Femur (tissue), 1 donor: Measurements from ENCODE around the gene ZBTB7A.
"Not testable (repeated sequence)": the region's sequence is repeated elsewhere in the genome, so short reads cannot be mapped to it uniquely, and the experiment has no call there.

Experiments used
- DNase-seq: peaks from one replicate; pipeline ENCODE4 v3.0.0-alpha.2; 2017

Gene ZBTB7A

GRCh38 chr19:4013886-4014540 is 52.7 kb downstream of the ZBTB7A start:
- DNase-seq = no peak

- DNase-seq = no peak
Observed at GRCh38 chr19:4012975-4013634, 53.6 kb downstream of the ZBTB7A start.

DNA sequence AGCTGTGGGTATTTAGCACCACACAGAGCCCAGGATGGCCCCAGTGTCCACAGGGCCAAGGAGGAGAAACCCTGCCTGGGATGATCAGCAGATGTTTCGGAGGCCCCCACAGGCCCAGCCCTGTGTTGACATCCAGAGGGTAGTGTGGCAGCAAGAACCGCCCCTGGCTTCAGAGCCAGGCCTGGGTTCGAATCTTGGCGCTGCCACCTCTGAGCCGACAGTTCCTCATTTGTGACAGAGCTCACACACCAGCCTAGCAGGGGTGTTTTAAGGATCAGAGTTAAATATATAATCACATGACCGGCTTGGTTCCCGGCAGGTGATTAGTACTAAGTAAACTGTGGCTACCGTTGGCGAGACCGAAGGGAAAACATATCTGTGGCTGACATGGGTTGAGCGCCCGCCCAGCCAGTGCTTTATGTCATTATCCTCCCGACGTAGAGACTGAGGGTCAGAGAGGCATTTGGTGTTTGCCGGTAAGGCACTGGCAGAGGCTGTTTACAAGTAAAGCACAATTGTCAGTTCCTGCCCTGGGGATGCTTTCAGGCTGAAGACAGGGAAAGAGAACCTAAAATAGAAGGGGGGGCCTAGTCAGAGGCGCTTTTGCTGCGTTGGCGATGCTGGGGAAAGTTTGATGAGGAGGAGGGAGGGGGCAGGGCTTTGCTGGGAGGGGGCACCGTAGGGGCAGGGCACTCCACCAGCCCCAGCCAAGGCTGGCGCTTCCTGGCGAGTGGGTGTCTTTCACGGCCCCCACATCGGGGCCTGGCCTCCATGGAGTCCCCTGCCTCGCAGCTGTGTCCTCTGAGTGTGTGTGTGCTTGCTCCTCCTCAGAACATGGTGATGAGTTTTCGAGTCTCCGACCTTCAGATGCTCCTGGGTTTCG is 54.4 kb downstream of the ZBTB7A start:
- DNase-seq = no peak

DNA sequence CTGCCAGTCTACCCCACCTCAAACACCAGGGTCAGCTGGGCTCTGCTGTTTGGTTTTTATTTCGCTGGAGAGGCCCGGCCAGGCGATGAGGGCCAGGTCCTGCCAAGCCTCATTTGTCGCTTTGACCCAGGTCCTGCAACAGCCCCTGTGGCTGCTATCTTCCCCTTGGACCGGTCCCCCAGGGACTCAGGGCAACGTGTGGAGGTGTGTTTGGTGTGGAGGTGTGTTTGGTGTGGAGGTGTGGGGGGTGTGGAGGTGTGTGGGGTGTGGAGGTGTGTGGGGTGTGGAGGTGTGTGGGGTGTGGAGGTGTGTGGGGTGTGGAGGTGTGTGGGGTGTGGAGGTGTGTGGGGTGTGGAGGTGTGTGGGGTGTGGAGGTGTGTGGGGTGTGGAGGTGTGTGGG is 55.3 kb downstream of the ZBTB7A start:
- DNase-seq = not testable (repeated sequence)

DNA sequence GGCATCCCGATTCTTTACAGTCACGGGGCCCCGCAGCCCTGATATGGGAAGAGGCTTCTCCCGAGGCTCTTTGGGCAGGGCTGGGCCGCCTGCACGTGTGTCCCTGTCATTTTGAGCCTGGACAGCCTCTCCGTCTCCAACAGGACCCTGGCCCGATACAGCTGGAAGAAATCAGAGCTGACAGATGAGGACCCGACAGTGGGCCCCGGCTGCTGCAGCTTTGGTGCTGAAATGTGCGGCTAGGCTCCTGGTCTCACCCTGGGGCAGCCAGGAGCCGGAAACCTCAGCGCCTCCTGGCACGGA is 55.9 kb downstream of the ZBTB7A start:
- no peak for DNase-seq

GRCh38 chr19:4009990-4010807 is 56.5 kb downstream of the ZBTB7A start:
- peak; percentile 41 for DNase-seq

- DNase-seq = peak; percentile 66
Observed at GRCh38 chr19:4007836-4008539, 58.7 kb downstream of the ZBTB7A start.

GRCh38 chr19:4007021-4007835 is 59.5 kb downstream of the ZBTB7A start, which contains the start of gene PIAS4:
PIAS4 (plus strand) TSS chr19:4007736; CDS start chr19:4007761, 25 bp downstream.
- DNase-seq = peak; percentile 98

DNA sequence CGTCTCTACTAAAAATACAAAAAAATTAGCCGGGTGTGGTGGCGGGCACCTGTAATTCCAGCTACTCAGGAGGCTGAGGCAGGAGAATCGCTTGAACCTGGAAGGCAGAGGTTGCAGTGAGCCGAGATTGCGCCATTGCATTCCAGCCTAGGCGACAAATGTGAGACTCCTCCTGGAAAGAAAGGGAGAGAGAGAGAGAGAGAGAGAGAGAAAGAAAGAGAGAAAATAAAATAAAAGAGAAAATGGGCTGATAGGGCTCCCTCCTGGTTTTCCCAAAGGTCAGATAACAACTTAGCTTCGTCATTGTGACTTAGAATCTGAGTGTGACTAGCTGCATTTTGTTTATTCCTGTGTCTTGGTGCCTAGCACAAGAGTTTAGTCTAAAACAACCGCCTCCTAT is 61.3 kb downstream of the ZBTB7A start:
- not testable (repeated sequence) for DNase-seq

- DNase-seq = not testable (repeated sequence)
Observed at GRCh38 chr19:4000798-4001197, 65.9 kb downstream of the ZBTB7A start.

DNA sequence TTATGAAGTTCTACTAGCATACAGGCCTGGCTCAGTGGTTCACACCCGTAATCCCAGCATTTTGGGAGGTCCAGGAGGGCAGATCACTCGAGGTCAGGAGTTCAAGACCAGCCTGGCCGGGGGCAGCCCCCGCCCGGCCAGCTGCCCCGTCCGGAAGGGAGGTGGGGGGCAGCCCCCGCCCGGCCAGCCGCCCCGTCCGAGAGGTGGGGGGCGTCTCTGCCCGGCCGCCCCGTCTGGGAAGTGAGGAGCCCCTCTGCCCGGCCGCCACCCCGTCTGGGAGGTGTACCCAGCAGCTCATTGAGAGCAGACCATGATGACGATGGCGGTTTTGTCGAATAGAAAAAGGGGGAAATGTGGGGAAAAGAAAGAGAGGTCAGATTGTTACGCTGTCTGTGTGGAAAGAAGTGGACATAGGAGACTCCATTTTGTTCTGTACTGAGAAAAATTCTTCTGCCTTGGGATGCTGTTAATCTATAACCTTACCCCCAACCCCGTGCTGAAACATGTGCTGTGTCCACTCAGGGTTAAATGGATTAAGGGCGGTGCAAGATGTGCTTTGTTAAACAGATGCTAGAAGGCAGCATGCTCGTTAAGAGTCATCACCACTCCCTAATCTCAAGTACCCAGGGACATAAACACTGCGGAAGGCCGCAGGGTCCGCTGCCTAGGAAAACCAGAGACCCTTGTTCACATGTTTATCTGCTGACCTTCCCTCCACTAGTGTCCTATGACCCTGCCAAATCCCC is 67.9 kb downstream of the ZBTB7A start:
- DNase-seq = not testable (repeated sequence)

DNA sequence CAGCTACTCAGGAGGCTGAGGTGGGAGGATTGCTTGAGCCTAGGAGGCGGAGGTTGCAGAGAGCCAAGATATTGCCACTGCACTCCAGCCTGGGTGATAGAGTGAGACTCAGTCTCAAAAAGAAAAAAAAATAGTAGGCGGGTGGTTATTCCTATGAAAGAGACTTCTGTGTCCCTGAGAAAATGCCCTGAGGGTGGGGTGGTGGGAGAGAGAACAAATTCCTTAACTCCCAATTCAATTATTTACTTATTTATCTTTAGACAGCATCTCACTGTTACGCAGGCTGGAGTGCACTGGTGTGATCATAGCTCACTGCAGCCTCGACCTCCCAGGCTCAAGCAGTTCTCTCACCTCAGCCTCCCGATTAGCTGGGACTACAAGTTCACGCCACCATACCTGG is 71.1 kb downstream of the ZBTB7A start:
- DNase-seq = no peak
